Measurements from ENCODE around the gene PFDN1.

PFDN1 gene

GRCh38 chr5:140328036-140328764 lies 25.3 kb upstream of the PFDN1 start:
- no peak for DNase-seq (ENCODE audit: low spot score)

GRCh38 chr5:140327589-140327988 lies 24.7 kb upstream of the PFDN1 start:
- DNase-seq (ENCODE audit: low spot score) = no peak

DNA sequence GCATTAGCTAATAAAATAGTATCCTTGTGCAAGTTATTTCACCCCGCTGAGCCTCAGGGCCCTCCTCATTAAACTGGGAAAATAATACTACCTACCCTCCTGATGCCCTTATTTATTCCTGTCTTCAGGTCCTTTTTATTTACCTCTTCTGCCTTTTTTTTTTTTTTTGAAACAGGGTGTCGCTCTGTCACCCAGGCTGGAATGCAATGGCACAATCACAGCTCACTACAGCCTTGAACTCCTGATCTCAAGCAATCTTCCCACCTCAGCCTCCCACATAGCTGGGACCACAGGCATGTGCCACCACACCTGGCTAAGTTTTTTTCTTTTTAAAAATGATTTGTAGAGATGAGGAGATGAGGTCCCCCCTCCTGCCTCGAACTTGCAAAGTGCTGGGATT lies 22.6 kb upstream of the PFDN1 start:
- no peak for DNase-seq (ENCODE audit: low spot score)

DNA sequence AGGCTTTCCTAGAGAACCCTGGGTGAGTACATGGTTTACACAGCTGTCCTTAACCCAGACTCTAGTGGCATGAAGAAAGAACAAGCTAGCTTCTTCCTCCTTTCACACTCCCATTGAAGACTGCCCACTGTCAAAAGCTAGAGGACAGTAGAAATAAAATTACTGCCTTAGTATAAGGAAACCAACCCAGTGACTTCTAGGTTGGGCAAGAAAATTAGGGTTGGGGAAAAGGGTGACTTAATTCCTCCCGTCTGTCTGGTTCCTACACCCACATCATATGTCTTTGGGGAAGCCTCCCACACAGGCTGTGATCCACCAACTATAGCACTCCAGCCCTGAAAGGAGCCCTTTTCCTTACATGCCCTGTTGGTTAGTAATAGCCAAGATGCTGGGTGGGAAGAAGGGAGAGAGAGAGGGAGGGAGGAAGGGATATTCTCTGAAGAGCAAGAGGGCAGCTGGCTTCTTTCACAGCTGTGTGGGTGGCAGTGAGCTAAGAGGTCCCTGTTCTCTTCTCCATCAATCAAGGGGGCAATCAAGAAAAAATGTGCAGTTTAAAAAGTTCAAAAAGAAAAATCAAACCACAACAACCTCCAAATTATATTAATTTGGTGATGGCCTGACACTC lies 21.8 kb upstream of the PFDN1 start:
- DNase-seq (ENCODE audit: low spot score) = no peak

DNA sequence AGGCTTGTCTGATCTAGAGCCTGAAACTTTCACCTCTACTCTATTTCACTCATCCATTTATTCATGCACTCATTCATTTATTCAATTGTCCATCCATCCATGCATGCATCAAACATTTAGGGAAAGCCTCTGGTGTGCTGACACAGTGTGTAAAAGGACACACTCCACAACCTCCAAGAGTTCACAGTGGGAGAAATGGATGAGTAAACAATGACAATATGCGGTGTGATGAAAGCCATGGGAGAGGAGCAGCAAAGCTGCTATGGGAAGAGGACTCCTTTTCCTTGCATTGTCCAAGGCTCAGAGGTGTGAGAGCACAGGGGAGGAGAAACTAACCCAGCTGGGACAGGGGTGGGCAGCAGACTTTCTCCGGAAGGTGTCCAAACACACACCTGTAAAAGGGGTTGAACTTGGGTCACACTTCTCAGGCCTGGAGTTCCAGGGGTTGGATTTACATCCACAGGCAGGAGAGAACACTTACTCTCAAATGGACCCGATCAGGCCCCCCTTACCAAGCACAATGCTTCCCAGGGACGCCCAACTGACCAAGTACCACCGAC lies 21.2 kb upstream of the PFDN1 start:
- DNase-seq (ENCODE audit: low spot score) = no peak

DNA sequence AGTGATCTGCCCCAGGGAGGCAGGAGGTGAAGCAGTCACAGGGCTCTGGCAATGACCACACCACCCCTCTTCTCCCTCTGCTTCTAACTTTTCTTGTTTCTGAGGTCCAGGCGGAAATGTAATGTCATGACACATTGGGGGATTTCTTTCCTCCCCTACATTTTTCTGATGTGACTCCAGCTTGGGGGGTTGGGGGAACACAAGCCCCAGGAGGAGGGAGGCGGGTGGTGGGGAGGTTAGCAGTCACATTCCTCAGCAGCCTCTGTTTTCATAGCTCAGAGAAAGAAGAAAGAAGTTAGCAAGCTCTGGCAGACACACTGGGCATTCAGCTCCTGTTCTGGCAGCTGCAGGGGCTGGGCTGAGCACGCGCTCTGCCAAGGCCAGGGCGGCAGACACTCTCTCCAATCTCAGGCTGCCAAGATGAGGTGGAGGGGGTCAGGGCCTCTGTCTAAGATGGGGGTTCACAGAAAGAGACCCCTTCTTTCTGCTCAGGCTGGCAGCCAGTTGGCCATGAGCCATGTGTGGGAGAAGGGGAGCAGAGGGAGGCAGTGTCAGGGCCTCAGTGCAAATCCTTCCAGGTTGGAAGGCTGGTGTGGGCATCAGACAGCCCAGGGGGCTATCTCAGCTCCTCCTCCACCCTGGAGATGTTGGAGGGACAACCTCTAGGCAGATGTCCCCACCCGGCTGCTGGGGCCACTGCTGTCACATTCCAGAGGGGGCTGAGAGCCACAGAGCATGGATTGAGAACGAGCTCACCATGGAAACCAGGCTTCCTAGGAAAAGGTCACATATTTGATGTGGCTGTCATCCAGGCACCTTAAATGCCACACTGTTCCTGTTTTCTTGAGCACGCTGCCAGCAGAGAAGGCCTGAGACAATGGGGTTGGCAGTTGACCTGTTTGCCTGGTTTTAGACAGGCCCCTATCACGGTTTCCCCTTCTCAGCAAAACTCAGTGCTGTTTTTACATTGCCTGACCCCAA lies 20.1 kb upstream of the PFDN1 start:
- no peak for DNase-seq (ENCODE audit: low spot score)

GRCh38 chr5:140321796-140322195 lies 18.9 kb upstream of the PFDN1 start:
- no peak for DNase-seq (ENCODE audit: low spot score)

- no peak for DNase-seq (ENCODE audit: low spot score)
These were observed 16.9 kb upstream of the PFDN1 start for GRCh38 chr5:140319833-140320232.

DNA sequence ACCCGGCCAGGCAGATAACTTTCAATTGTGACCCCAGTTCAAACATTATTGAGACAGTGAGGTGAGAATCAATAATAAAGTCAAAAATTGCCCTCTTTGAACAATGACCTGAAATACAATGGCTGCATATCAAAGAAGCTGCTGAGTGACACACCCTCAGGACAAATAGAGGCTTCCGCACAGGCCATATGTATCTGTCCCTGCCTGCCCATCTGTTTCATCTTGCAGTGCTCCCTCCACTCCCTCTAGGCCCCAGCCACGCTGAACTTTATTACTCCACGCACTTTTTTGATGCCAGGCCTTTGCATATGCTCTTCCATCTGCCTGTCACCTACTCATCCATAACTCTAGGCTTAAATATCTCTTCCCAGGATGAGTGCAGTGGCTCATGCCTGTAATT lies 15.9 kb upstream of the PFDN1 start:
- no peak for DNase-seq (ENCODE audit: low spot score)

- no peak for DNase-seq (ENCODE audit: low spot score)
These were observed 15.0 kb upstream of the PFDN1 start for GRCh38 chr5:140317859-140318258.

GRCh38 chr5:140312791-140313189 lies 9.9 kb upstream of the PFDN1 start:
- no peak for DNase-seq (ENCODE audit: low spot score)

DNA sequence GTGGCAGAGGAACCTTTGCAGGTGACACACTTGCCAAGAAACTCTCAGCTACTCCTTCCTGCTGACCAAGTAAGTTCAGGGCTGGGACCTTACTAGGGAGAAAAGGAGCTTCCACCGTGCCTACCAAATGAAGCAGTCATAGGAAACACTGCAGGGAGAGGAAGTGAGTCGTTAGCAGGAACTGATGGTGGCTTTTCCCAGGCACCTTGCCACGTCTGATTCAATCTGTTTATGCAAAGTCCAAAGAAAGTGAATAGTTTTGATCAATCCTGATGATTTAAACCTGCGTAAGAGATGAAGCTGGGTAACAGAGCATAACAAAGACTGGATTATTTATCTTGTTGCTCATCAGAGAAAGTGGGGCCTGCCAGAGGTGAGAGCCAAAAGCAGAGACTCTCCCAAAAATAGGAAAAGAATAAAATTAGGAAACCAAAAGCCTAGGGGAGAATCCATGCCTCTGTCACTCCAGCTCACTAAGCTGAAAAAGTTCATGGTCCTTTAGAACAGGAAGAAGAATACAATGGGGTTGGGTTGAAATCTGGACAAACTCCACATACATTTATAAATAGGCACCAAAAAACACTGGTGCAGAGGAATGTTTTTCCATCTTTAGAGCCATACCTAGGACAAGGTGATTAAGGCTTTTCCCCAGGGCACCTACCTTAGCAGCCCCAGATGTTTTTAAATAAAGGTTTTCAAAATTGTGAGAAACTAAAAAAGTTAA lies 9.3 kb upstream of the PFDN1 start:
- no peak for DNase-seq (ENCODE audit: low spot score)

DNA sequence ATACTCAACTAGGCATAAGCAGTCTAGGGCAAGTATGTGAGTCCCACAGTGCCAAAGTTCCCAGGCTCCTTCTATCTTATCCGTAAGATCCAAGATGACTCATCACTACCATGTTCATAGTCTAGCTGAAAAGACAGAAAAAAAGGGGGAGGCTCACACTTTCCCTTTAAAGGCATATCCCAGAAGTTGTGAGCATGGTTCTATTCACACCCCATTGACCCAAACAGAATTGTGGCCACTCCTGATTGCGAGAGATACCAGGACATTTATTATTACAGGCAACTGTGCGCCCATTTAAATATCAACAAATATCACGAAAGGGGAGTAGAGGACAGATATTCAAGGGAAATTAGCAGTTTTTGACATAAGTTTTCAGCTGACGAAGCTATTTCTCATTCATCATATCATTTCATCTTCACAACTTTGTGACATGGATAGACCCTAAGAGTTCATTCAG lies 8.1 kb upstream of the PFDN1 start:
- DNase-seq (ENCODE audit: low spot score) = no peak

GRCh38 chr5:140310434-140310833 lies 7.5 kb upstream of the PFDN1 start:
- no peak for DNase-seq (ENCODE audit: low spot score)

DNA sequence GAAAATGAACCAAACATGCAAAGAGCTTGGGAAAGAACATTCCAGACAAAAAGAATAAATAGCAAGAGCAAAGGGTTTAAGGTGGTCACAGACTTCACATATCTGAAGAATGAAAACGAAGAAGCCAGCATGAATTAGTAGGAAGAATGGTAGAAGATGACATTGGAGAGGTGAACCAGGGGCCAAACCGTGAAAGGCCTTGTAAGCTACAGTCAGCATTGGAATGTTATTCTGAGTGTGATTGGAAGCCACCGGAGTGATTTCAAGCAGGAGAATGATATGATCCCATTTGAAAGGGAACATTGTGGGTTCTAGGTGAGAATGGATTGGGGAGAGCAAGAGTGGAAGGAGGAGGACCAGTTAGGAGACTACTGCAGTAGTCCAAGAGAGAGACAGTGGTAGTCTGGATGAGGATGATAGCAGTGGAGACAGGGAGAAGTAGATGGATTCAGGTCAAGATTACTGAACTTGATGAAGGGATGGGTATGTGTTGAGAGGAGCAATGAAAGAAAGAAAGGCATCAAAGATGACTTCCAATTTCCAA lies 6.9 kb upstream of the PFDN1 start:
- no peak for DNase-seq (ENCODE audit: low spot score)

DNA sequence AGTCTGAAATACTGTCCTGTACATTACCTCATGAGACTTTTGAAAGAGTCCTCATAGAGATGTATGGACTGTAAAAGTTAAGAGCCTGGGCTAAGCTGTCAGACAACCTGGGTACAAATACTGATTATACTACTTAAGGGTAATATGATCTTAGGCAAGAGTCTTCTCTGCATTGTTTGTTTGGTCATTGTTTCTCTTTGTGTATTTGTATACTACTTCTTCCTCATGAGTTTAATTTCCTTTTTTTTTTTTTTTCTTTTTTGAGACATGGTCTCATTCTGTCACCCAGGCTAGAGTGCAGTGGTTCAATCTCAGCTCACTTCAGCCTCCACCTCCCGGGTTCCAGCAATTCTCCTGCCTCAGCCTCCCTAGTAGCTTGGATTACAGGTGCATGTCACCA lies 2.6 kb upstream of the PFDN1 start:
- no peak for DNase-seq (ENCODE audit: low spot score)

DNA sequence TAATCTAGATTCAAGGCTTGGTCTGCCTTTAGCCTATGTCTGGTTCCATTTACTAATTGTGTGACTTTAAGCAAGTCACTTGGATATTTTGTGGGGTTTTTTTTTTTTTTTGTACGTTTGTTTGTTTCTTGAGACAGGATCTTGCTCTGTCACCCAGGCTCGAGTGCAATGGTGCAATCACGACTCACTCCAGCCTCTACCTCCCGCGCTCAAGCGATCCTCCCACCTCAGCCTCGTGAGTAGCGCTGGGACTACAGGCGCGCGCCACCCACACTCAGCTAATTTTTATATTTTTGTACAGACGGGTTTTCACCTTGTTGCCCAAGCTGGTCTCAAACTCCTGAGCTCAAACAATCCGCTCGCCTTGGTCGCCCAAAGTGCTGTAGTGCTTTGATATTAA lies 1.1 kb upstream of the PFDN1 start:
- DNase-seq (ENCODE audit: low spot score) = no peak

DNA sequence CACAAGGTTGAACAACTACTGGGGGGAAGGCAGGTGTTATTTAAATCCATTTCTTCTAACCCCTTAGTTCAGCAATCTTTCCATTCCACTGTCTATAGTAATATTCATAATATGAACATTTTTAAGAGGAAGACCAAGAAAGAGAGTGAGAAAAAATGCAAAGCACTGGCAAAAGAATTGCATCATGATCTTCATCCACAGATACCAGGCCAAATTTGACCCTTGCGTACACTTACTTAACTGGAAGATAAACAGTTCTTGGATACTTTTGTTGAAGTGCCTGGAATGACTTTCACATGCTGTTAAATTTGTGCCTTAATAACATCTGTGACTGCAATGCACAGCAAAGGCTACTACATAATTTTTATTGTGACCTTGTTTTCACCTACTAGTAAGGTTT lies 1.8 kb downstream of the PFDN1 start:
- DNase-seq (ENCODE audit: low spot score) = no peak

DNA sequence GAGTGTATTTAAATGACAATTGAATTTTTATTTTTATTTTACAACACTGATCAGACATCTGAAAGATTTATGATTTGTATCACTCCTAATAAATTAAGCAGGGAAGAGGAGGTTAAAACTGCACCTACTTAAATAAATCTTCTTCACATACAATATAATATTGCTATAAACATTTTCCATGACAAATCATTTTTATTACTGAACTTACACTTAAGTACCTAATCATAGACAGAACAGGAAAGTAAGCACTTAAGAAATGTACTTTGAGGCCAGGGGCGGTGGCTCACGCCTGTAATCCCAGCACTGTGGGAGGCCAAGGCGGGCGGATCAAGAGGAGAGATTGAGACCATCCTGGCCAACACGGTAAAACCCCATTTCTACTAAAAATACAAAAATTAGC lies 3.8 kb downstream of the PFDN1 start:
- no peak for DNase-seq (ENCODE audit: low spot score)

- no peak for DNase-seq (ENCODE audit: low spot score)
These were observed 4.7 kb downstream of the PFDN1 start for GRCh38 chr5:140298183-140298601.

DNA sequence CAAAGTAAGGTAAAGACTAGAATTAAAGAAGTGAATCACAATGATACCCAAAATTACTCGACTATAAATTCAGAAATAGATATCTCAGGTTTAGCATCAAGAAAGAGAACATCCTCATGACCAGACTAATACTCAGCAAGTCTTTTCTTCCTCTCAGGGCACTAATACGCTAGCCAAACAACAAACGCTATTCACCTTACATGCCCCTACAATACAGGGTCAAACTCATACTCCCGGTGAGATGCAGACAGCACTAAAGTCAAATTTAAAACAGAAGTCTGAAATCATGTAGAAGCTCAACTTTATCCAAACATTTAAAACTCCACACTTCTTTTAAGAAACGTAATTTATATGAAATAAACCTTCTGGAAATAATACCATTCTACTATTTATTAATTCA lies 5.6 kb downstream of the PFDN1 start:
- DNase-seq (ENCODE audit: low spot score) = no peak

Data from CD4-positive, alpha-beta T cell treated with Interleukin-2 at 100 ng/mL for 4 hours (primary cell).